GM21529 (cell line): ENCODE data around the gene VANGL2.

Experiments
- ATAC-seq: cut with Tn5 transposase; IDR thresholded peaks from one replicate; pipeline ENCODE4 v1.9.1; 2021; ENCODE audit not compliant: unreplicated experiment

VANGL2 gene

DNA sequence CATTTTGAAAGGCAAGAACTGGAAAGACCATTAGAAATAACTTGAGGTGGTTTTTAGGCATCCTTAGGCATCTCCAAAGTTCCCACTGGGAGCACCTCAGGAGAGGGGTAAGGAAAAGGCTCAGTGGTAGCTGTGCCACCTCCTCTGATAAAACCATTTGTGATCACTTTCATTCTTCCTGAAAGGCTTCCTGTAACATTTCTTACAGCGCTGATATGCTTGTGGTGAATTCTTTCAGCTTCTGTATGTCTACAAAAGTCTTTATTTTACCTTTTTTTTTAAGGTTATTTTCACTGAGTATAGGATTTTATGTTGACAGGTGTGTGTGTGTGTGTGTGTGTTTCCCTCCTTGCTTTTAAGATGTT lies 54.8 kb downstream of the VANGL2 start:
- no peak for ATAC-seq

DNA sequence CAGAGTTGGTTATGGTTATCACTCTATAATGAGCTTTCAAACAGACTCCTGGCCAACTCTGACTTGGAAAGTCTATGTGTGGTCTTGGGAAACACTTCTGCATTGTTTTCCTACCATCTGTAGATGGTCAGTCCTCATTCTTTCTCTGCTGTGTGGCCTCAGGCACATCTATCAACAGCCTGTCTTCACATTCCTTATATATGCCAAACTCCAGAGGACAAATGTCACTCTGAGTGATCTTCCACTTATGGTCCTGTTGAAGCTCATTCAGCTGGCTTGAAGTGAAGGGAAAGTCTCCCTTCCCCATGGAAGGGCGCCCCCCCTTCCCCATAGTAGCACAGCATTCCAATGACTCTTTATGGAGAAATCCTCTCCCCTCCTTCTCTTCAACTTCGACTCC lies 58.7 kb downstream of the VANGL2 start:
- ATAC-seq: no peak

DNA sequence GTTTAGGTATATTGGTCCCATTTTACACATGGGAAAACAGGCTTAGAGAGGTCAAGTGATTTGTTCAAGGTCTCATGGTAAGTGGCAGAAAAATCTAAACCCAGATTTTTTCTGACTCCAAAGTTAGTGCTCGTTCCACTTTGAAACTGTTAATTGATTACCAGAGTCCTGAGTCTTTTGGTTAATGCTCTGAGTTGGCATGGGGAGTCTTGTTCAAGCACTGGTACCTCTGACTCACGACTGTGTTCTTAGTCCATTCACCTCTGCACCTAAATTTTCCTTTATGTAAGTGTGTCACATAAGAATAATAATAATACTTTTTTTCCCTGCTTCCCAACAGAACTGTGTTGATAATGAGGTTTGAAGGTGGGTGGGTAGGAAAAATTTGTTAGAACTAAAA lies 59.3 kb downstream of the VANGL2 start:
- no peak for ATAC-seq

GRCh38 chr1:160460214-160460642 lies 59.9 kb downstream of the VANGL2 start:
- ATAC-seq: no peak

DNA sequence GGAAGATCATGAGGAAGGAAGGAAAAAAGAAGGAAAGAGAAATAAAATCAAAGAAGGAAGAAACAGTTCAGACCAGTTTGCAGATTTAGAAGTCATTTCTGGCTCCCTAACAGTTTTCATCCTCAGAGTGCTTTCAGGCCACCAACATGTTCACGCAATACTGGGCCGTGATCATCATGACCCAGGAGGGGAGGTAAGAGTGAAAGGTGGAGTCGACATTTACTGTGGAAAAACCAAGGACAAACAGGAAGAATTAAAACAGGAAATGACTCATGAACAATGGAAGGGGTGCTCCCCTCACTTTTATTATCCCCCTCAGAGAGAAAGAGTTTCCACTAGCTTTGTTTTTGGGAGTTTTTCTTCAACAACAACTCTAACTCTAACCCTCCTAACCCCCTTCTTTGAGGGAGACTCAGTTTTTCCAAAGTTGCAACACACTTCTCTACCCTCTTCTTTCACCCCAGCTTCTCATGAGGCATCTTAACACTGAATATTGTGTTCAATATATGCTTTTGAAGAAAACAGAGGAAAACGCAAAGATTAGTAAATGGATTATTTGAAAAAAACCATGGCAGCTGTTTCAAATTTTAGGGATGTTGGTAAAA lies 60.4 kb downstream of the VANGL2 start:
- ATAC-seq: no peak

GRCh38 chr1:160465123-160465522 lies 64.8 kb downstream of the VANGL2 start:
- no peak for ATAC-seq

DNA sequence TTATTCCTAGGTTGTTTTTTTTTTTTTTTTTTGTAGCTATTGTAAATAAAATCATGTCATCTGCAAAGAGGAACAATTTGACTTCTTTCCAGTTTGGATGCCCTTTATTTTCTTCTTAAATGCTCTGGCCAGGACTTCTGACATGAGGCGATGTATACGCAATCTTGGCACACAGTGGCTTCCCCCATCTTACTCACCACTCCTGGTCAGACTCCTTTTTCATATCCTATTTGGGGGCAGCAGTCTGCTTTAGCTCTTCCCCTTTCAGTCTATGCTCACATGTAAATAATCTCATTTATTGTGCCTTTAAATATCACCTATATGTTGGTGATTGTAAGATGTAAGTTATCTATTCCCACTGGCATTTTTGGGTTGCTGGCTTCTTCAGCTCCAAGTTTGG lies 66.6 kb downstream of the VANGL2 start:
- ATAC-seq: no peak

DNA sequence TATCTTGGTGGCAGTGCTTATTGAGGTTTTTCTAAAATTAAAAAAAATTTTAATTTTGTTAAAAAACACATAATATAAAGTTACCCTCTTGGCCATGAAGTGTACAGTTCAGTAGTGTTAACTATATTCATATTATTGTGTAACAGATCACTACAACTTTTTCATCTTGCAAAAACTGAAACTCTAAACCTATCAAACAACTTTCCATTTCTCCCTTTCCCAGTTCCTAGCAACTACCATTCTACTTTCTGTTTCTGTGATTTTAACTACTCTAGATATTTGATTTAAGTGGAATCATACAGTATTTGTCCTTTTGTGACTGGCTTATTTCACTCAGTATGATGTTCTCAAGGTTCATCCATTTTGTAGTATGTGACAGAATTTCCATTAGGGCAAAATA lies 67.2 kb downstream of the VANGL2 start:
- no peak for ATAC-seq

GRCh38 chr1:160471253-160471652 lies 70.9 kb downstream of the VANGL2 start:
- no peak for ATAC-seq

DNA sequence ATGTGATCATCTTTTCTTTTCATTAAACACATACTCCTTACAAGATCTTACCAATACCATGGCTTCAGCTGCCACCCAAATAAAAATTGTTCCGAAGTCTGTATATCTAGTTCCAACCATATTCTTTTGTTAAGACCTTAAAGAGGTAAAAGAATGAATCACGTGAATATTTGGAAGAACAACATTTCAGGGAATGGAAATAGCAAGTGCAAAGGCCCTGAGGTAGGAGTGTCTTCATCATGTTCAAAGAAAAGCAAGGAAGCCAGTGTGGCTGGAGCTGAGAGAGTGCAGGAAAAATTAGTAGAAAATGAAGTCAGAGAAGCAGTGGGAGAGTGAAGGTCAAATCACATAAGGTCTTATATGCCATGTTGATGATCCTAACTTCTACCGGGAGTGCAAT lies 71.7 kb downstream of the VANGL2 start:
- no peak for ATAC-seq

GRCh38 chr1:160474392-160475242 lies 74.3 kb downstream of the VANGL2 start:
- peak; percentile 66 for ATAC-seq
